GM19324 (cell line): Measurements from ENCODE around the gene LAMA2.

Source experiments
- ATAC-seq: cut with Tn5 transposase; IDR thresholded peaks from one replicate; pipeline ENCODE4 v1.9.1; 2021; ENCODE audit warnings: mild to moderate bottlenecking, moderate library complexity; ENCODE audit not compliant: unreplicated experiment, low FRiP score

LAMA2 gene

GRCh38 chr6:128882991-128883611 is at the start of gene LAMA2:
TSS of gene LAMA2 (plus strand) at chr6:128883138. CDS start at chr6:128883246, 108 bp downstream.
- ATAC-seq, result no peak

- ATAC-seq, result no peak
Measured at GRCh38 chr6:128836761-128837160, 46.2 kb upstream of the LAMA2 start.

- no peak for ATAC-seq
Measured at GRCh38 chr6:128841518-128841917, 41.4 kb upstream of the LAMA2 start.

- ATAC-seq, result no peak
Measured at GRCh38 chr6:128844598-128844997, 38.3 kb upstream of the LAMA2 start.

- ATAC-seq, result no peak
Measured at GRCh38 chr6:128847431-128848210, 35.3 kb upstream of the LAMA2 start.

- no peak for ATAC-seq
Measured at GRCh38 chr6:128848212-128848935, 34.6 kb upstream of the LAMA2 start.

GRCh38 chr6:128855581-128856085 is 27.3 kb upstream of the LAMA2 start:
- ATAC-seq, result no peak

GRCh38 chr6:128857806-128858205 is 25.1 kb upstream of the LAMA2 start:
- ATAC-seq, result no peak

- ATAC-seq, result no peak
Measured at GRCh38 chr6:128860782-128861181, 22.2 kb upstream of the LAMA2 start.

GRCh38 chr6:128863983-128864382 is 19.0 kb upstream of the LAMA2 start:
- no peak for ATAC-seq

GRCh38 chr6:128870746-128871145 is 12.2 kb upstream of the LAMA2 start:
- no peak for ATAC-seq

- no peak for ATAC-seq
Measured at GRCh38 chr6:128874863-128875262, 8.1 kb upstream of the LAMA2 start.

GRCh38 chr6:128882560-128882959 is 378 bp upstream of the LAMA2 start:
- no peak for ATAC-seq

GRCh38 chr6:128883906-128884305 is 968 bp downstream of the LAMA2 start:
- ATAC-seq, result no peak

GRCh38 chr6:128885381-128885780 is 2.4 kb downstream of the LAMA2 start:
- ATAC-seq, result no peak

GRCh38 chr6:128886706-128887105 is 3.8 kb downstream of the LAMA2 start:
- no peak for ATAC-seq

GRCh38 chr6:128888444-128889175 is 5.7 kb downstream of the LAMA2 start:
- no peak for ATAC-seq

- no peak for ATAC-seq
Measured at GRCh38 chr6:128889870-128890269, 6.9 kb downstream of the LAMA2 start.

GRCh38 chr6:128892079-128892478 is 9.1 kb downstream of the LAMA2 start:
- no peak for ATAC-seq

GRCh38 chr6:128899341-128900050 is 16.6 kb downstream of the LAMA2 start:
- no peak for ATAC-seq
